ENCODE measurements around the gene PLEK.
"Not testable (repeated sequence)": the region's sequence is repeated elsewhere in the genome, so short reads cannot be mapped to it uniquely, and the experiment has no call there.

- not testable (repeated sequence) for TF ChIP-seq POLR2AphosphoS5 (IDR thresholded peaks at IDR 0.05; ENCODE audit: low read length); BHLHE40 (IDR thresholded peaks at IDR 0.05; ENCODE audit: borderline replicate concordance in 1 of 2, low read depth in 2 of 2, low read length in 1 of 2); ZBTB40 (IDR thresholded peaks at IDR 0.05; ENCODE audit: borderline replicate concordance); ATF3 (IDR thresholded peaks at IDR 0.05; ENCODE audit: borderline replicate concordance, extremely low read depth, low read depth, low read length); CTCF (IDR thresholded peaks at IDR 0.05 in 2 of 3, conservative IDR thresholded peaks at IDR 0.05 in 1 of 3; ENCODE audit: control insufficient read depth in 2 of 3, extremely low read depth in 1 of 3, insufficient read depth in 1 of 3, low read depth in 3 of 3, low read length in 3 of 3); FOS (IDR thresholded peaks at IDR 0.05; ENCODE audit: borderline replicate concordance, extremely low read depth, insufficient read length); CREB1 (IDR thresholded peaks at IDR 0.05; ENCODE audit: low read depth); MEF2A (IDR thresholded peaks at IDR 0.05; ENCODE audit: insufficient read depth, low read depth, low read length)
These were observed 81.3 kb downstream of the PLEK start for GRCh38 chr2:68446425-68446824.

Measured in GM12878 (cell line).